Superior temporal gyrus (tissue), 1 donor: Measurements from ENCODE around the gene KRTAP15-1.

Experiments
- DNase-seq: peaks from one replicate; pipeline ENCODE4 v3.0.0-alpha.2; 2016; ENCODE audit errors: extremely low spot score

KRTAP15-1 gene

DNA sequence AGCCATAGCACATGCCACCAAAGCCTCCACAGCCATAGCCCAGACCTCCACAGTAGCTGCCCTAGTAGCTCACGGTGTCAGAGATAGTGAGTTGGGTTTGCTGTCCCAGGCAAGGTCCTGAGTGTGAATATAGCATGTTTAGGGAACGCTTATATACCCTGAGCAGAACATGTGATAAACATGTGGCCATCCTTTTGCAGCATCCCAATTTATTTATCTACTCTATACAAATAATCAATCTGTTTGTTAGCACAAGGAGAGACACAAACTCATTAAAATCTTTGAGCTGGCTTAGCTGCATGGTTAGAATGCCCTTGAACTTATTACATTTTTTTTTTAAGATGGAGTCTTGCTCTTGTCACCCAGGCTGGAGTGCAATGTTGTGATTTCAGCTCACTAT is 47.3 kb downstream of the KRTAP15-1 start, which contains the start of gene KRTAP19-2:
Gene KRTAP19-2, minus strand, starts transcription at position 101 of the 400 bp plus-strand sequence. Its CDS starts 88 bp downstream, at position 13.
- no peak for DNase-seq
